HG02759 (cell line): ENCODE results near the gene GPR162.
A peak's percentile ranks its signal among the peaks of the same experiment; 100 is the strongest.

Source experiments
- ATAC-seq: cut with Tn5 transposase; IDR thresholded peaks from one replicate; pipeline ENCODE4 v1.9.1; 2021; ENCODE audit warnings: mild to moderate bottlenecking, moderate library complexity; ENCODE audit not compliant: unreplicated experiment

Gene GPR162

DNA sequence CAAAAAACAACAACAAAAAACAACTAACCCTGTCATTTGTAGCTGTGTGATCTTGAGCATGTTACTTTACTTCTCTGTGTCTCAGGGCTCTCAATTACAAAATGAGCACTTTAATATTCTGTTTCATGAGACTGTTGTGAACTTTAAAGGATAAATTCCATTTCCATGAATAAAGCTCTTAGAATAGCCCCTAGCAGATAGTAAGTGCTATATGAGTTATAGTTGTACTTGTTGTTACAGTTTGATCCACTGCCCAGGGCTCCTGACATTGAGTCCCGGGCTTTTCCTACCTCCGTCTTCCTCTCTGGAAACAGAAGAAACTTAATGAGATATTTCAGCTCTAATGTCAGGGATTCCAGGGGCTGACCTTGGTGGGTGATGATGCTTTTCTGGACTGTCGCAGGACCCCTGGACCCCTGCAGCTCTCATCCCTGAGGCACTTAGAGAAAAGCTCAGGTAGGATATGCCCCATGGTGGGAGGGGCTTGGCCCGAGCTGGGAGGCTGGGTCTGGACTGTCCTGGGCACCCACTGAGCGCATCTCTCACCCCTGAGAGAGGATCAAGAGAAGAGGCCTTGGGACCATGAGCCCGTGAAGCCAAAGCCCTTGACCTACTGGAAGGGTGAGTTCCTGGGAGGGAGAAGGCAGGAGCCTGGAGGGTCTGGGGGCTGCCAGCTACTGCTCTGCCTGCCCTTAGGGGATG lies 11.7 kb downstream of the GPR162 start:
- ATAC-seq: no peak

DNA sequence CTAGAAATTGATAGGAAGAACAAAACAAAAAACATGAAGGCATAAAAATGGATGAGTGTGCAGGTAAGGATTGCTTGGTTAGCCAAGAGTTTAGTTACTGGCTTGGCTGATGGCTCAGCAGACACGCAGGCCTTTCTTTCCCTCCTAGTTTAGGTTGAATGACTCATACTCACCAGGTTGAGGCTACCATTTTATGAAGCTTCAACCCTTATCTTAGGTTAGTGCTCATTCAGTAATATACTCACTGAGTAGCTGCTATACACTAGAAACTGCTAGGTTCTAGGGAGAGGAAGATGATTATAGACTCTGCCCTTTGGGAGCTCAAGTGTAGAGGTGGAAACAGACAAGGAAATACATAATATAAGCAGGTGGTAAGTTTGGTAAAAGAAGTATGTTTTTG lies 12.6 kb downstream of the GPR162 start:
- ATAC-seq: no peak

DNA sequence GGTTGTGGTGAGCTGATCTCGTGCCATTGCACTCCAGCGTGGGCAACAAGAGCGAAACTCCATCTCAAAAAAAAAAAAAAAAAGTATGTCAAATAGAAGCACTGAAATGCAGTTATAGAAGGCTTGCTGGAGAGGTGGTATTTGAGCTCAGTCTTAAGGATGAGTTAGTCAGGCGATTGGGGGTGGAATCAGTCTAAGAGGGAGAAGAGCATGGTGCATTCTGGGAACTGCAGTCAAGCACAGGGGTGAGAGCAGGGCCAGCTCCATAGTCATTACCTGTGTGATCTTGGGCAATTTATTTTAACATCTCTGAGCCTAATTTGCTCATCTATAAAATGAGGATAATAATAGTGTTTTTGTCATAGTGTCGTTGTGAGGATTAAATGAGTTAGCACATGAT lies 13.3 kb downstream of the GPR162 start:
- ATAC-seq: no peak

DNA sequence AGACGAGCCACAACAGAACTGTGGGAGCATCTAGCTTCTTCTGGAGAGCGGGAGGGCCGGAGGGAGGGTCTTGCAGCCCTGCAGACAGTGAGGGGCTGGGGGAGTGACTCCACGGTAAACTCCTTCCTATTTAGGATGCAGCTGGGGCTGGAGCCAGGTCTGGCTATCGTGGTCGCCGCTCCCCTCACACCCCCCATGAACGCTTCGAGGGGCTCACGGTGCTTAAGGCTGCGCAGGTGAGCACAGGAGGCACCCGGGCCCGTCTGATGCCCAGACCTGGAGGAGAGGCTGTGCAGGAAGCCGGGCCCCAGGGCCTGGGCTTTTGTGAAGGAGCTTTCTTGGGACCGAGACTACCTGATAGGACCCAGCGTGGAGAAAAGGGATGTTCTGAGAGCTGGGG lies 15.2 kb downstream of the GPR162 start:
- ATAC-seq: no peak

DNA sequence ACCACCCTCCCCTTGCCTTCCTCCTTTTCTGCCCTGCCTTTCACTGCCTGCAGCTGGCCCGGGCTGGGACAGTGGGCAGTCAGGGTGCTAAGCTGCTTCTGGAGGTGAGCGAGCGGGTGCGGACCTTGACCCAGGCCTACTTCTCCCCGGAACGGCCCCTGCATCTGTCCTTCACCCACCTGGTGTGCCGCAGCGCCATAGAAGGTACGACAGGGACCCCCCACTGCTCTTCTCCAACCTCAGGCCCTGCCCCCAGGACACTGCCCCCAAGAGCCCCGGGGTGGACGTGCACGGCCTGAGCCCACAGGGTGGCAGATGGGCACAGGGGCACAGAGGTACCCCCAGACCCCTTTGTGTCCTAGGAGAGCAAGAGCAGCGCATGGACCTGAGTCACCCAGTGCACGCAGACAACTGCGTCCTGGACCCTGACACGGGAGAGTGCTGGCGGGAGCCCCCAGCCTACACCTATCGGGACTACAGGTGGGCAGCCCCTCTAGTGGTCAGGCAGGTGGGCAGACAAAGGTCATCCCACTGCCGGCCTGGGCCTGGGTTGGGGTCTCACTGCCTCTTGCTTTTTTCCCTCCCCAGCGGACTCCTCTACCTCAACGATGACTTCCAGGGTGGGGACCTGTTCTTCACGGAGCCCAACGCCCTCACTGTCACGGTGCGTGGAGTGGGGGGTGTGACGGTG lies 15.9 kb downstream of the GPR162 start:
- ATAC-seq: no peak

DNA sequence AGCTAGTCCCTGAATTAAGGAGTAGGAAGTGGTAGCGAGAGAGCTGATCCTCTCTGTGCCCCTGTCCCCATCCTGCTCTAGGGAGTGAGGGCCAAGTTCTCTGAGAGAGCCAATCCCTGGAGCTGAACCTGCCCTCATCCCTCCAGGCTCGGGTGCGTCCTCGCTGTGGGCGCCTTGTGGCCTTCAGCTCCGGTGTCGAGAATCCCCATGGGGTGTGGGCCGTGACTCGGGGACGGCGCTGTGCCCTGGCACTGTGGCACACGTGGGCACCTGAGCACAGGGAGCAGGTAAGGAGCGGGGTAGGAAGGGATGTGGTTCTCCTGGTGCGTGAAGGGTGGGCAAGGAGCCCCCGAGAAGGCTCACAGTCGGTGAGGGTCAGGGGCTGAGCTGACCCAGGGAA lies 17.2 kb downstream of the GPR162 start:
- no peak for ATAC-seq

DNA sequence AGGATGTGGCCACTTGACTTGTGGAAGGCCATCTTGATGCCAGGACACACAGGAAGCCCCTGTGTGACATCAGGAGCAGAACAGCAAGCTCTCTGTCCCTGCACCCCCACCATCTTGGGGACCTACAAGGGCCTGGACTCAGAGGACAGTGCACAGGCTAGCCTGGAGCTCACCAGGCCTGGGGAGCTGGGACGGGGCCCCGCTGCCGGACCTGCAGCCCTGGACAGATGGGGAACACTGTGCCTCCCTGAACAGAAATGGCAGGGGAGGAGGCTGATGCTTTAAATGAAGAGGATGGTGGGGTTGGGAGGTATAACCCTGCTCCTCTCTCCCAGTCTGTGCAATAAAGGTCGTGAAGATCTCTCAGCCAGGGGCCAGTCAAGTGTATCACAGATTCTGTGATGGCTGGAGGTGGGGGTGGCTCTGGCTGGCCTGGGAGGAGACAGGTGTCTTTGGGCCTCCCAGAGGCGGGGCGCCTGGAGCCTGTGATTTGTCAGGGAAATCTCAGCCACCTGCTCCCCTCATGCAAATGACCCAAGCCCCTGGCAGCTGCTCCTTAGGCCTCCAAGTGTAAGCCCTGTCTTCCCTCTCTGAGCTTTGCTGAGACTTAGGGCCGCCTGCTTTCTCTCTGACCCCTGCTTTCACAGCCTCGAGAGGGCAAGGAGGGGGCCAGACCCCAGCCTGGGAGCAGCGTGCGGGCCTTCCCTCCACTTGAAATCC lies 18.0 kb downstream of the GPR162 start:
- peak; percentile 87 for ATAC-seq

DNA sequence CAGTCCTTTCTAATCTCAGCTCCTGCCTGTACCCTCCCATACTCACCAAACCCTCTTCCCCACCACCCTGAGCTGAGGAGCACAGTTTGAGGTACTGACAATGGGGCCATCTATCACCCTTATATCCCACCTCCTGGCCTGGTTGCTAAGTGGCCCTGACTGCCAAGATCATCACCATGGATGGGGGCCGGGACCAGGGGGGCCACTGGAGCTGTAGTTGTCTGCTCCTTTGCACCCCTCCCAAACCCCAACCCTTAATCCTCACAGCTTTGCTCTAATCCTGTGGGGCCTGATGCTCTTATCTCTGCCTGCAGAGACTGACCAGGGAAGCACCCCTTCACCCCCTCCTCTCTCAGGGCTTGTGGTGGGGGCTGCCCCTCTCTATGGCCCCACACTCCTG lies 18.7 kb downstream of the GPR162 start:
- no peak for ATAC-seq

DNA sequence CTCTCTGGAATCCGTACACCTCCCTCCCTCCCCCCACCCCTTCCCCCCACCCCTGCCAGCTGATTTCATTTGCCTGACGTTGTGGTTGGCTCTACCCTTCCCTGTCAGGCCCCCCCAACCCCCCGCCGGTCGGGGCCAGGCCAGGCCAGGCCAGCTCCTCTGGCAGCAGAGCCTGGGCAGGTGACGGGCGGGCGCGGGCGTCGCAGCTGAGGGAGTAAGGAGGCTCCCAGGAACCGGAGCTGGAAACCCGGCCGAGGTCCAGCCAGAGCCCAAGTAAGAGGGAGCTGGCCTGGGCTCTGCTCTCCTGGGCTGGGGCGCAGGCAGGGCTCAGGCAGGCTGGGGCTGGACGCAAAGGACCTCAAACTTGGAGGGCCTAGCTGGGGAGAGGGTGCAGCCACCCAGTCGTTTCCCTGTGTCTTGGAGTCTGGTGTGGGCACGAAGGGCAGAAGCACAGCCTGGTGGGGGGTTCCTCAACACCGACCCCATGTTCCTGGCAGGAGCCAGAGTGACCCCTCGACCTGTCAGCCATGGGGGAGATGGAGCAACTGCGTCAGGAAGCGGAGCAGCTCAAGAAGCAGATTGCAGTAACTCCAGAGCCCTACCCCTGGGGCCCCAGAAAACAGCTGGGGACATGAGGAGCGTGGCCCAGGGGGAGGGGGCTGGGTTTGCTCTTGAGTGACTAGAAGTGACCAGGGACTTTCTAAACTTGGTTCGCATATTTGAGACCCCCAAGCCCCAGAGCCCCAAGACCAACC lies 19.3 kb downstream of the GPR162 start, which contains the start of gene GNB3:
Gene GNB3 (plus strand): TSS at position 165 of the 755 bp plus-strand sequence. CDS start 363 bp downstream, at position 528.
- ATAC-seq: no peak

DNA sequence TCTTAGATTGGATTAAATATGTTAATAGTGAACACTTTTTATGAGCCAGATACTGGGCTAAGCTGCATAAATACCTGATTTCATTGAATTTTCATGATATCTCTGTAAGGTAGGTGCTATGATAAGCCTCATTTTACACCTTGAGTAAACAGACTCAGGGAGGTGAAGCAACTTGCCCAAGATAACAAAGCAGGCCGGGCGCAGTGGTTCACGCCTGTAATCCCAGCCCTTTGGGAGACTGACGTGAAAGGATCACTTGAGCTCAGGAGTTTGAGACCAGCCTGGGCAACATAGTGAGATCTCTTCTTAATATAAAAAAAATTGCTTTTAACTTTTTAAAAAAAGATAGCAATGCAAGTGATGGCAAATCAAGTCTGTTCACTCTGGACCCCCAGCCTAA lies 20.5 kb downstream of the GPR162 start:
- no peak for ATAC-seq

DNA sequence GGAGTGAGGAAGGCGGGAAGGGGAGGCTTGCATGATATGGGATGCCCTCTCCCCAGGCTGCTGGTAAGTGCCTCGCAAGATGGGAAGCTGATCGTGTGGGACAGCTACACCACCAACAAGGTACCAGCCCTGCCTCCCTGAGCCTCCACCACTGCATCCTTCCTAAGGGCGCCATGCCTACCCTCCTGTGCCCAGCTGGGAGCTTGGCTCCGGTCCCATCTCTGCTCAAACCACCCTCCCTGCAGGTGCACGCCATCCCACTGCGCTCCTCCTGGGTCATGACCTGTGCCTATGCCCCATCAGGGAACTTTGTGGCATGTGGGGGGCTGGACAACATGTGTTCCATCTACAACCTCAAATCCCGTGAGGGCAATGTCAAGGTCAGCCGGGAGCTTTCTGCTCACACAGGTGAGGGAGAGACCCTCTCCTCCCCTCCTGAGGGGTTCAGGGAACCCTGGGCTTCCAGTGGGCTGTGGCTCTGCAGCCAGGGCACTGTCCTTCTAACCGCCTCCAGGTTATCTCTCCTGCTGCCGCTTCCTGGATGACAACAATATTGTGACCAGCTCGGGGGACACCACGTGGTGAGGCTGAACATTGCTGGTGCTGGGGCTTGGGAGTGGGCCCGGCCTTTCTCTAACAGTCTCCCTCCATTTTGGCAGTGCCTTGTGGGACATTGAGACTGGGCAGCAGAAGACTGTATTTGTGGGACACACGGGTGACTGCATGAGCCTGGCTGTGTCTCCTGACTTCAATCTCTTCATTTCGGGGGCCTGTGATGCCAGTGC lies 21.7 kb downstream of the GPR162 start:
- ATAC-seq: no peak

DNA sequence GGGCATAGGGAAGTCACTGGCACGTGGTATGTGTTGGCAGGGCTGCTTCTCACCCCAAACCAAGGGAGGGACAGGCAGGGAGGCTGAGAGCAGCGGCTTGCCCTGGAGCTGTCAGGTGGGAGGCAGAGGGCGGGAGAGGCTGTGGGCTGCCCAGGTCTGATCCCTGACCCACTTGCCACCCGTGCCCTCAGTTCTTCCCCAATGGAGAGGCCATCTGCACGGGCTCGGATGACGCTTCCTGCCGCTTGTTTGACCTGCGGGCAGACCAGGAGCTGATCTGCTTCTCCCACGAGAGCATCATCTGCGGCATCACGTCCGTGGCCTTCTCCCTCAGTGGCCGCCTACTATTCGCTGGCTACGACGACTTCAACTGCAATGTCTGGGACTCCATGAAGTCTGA lies 23.8 kb downstream of the GPR162 start:
- no peak for ATAC-seq

DNA sequence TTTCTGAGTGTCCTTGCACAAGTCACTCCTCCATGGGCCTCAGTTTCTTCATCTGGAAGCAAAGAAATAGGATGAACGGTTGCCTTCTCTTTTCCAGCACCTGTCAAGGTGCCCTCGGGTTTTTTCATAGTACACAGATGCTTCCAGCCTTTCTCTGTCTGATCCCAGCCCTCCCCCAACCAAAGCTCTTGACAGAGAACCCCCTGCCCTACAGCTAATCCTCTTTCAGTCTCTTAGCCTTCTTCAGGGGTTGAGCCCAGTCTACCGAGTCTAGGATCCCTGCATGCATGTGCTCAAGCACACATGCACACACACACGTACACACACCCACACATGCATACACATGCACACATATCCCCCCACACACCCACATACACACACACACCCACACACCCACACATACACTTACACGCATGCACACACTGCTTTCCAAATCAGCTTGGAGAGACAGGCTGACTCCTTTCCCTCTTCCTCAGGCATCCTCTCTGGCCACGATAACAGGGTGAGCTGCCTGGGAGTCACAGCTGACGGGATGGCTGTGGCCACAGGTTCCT lies 24.8 kb downstream of the GPR162 start:
- ATAC-seq: no peak

DNA sequence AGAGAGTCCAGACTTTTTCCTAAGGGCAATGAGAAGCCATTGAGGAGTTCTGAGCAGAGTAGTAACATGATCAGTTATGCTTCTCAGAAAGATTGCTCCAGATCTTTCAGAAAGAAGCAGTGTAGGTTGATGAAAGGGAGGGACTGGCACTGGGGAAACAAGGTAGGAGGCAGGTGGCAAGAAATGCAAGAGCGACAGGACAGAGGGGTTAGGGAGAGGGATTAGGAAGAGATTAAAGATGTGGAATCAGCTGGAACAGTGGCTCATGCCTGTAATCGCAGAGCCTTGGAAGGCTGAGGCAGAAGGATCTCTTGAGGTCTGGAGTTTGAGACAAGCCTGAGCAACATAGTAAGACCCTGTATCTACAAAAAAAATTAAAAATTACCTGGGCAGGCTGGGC lies 26.1 kb downstream of the GPR162 start:
- ATAC-seq: no peak

DNA sequence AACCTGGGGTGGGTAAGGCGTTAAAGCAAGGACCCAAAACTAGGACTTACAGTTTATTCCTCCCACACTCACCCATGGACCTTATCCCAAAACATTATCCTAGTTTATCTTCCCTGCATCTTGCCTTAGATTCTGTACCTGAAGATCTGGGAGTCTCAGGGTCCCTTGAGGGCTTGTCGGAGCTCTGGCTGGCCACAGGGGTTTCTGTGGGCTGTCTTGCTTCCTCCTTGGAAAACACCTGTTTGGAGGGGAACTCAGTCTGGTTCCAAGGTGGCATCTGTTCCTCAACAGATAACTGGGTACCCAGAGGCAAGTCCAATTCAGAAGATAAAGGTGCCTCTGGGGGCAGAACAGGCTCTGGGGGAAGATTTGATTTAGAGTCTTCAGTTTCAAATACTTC lies 27.8 kb downstream of the GPR162 start:
- no peak for ATAC-seq

DNA sequence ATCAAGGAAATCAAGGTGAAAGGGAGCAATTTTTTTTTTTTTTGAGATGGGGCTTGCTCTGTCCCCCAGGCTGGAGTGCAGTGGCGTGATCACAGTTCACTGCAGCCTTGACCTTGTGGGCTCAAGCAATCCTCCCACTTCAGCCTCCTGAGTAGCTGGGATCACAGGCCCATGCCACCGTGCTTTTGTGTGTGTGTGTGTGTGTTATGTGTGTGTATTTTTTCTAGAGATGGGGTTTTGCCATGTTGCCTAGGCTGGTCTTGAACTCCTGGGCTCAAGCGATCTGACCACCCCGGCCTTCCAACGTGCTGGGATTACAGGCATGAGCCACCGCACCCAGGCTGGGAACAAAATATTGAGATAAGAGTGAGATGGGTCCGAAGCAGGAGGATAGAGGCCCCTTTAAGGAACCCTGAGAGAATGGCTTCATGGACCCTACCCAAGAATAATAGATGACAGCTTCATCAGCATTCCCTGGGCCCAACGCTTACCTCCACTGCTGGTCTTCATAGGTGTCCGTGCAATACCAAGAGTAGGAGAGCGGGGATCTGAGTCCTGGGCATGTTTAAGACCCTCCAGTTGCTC lies 28.4 kb downstream of the GPR162 start:
- no peak for ATAC-seq

DNA sequence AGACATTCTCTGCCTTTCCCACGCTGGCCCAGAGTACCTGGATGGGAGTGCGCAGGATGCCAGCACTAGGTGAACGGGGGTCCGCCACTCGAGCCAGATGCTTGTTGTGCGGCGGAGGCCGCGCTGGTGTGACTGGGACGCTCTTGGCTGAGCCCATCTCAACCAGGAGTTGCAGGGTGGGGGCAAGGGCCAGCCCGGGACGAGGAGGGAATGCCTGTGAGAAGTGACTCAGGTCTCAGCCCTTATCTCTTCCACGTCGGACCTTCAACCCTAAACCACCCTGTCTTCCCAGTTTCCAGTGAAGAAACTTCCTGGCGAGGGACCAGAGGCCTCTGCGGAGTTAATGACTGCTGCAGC lies 29.2 kb downstream of the GPR162 start:
- no peak for ATAC-seq

DNA sequence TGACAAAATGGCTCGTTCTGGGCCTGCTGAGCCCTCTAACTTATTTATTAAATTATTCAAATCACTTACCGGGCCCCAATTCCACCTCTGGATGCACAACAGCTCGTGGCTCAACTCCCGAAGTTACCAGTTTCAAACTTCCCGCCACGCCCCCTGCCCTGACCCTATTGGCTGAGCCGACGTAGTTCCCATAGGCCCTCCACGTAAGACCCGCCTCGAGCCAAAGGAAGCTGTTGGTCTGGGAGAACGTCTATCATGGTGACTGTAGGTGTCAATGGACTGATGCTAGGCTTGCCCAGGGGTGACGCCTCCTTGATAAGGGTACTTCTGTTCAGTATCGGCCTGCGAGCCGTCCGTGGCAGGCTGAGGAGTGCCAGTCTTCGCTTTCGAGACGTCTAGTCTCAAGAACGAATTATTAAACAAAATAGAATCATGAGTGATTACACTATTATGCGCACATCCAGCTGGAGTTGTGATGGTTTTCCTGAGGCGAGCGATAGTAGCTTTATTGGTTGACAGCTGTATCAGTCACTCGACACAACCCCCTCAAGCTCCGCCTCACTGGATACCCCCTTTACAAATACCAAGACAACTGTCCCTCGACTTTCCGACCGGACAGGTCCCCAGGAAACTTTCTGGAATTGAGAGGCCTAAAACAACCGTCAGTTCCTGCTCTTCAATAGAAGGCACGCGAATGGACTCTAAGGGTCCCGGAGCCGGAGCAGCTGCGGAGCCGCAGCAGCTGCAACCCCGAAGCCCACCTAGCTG lies 29.7 kb downstream of the GPR162 start, which contains the start of gene CDCA3:
Gene CDCA3 (minus strand): TSS at position 134 of the 768 bp plus-strand sequence. CDS start 334 bp downstream, outside the sequence.
- peak; percentile 56 for ATAC-seq
